GM10266 (cell line): Measurements from ENCODE around the gene NEUROD2.

Experiments used
- DNase-seq: peaks from one replicate; pipeline ENCODE4 v3.0.0; 2012; ENCODE audit errors: extremely low spot score
- CTCF ChIP-seq: IDR thresholded peaks from 2 replicates; pipeline ENCODE4 v1.5.1; 2012; ENCODE audit warnings: mild to moderate bottlenecking, low read depth; ENCODE audit not compliant: control insufficient read depth, insufficient read depth; ENCODE audit errors: missing control alignments

The NEUROD2 gene

GRCh38 chr17:39648616-39649366, 41.1 kb upstream of the NEUROD2 start:
- TF ChIP-seq CTCF, result no peak
- DNase-seq, result no peak

GRCh38 chr17:39647256-39647655, 39.5 kb upstream of the NEUROD2 start:
- no peak for TF ChIP-seq CTCF
- no peak for DNase-seq

GRCh38 chr17:39643271-39643670, 35.6 kb upstream of the NEUROD2 start:
- TF ChIP-seq CTCF, result no peak
- no peak for DNase-seq

GRCh38 chr17:39642291-39643074, 34.8 kb upstream of the NEUROD2 start:
- DNase-seq, result no peak
- no peak for TF ChIP-seq CTCF

GRCh38 chr17:39641883-39642282, 34.2 kb upstream of the NEUROD2 start:
- DNase-seq, result no peak
- no peak for TF ChIP-seq CTCF

GRCh38 chr17:39641097-39641496, 33.4 kb upstream of the NEUROD2 start:
- TF ChIP-seq CTCF, result no peak
- DNase-seq, result no peak

GRCh38 chr17:39640591-39641031, 32.9 kb upstream of the NEUROD2 start:
- TF ChIP-seq CTCF, result no peak
- DNase-seq, result no peak
